Caco-2 (cell line): Measurements from ENCODE around the gene CERS6. TPM values are rescaled to one million over a fixed set of nuclear protein-coding genes. Genes with fewer than 3 reads are reported as not detected.

Experiments
- BruUV-seq: library from RNA; stranded (reverse); fragments of 400-500 nt; replicated peaks from 2 replicates; lab custom pipeline; 2021; lab: Mats Ljungman, UMichigan
- CTCF ChIA-PET: fragments of 300-600 bp; sonication (Branson Sonifier 250); formaldehyde crosslinking; loops from one replicate; lab custom pipeline; 2022; ENCODE audit warnings: antibody characterized with exemption; lab: Charles Lee
- POLR2A ChIA-PET: fragments of 300-600 bp; sonication (Branson Sonifier 250); formaldehyde crosslinking; loops from one replicate; lab custom pipeline; 2022; ENCODE audit warnings: antibody characterized with exemption; lab: Charles Lee
- DNase-seq, 2 experiments: peaks; one replicate each; pipeline versions ENCODE4 v3.0.0 to v3.0.0-alpha.2; 2020 to 2022
- H3K27me3 ChIP-seq: replicated peaks from 2 replicates; pipeline ENCODE4 v1.6.0; 2011; ENCODE audit warnings: low read length; ENCODE audit not compliant: control insufficient read depth, insufficient read depth
- H3K36me3 ChIP-seq: 2 replicates; pipeline ENCODE4 v1.5.1; 2011; ENCODE audit warnings: low read length; ENCODE audit not compliant: control insufficient read depth, insufficient read depth
- H3K4me1 ChIP-seq: fragments of 250-450 bp; sonication (Bioruptor Pico); 2 replicates; pipeline ENCODE4 v1.5.1; 2020; ENCODE audit warnings: mild to moderate bottlenecking
- H3K4me3 ChIP-seq: 2 replicates; pipeline ENCODE4 v1.5.1; 2011; ENCODE audit warnings: low read depth, mild to moderate bottlenecking, control low read depth, low read length
- H3K9me3 ChIP-seq: fragments of 250-450 bp; sonication (Bioruptor Pico); 2 replicates; pipeline ENCODE4 v1.5.1; 2020; ENCODE audit warnings: mild to moderate bottlenecking, moderate library complexity
- H3K27ac Mint-ChIP-seq: one replicate; pipeline ENCODE4 v1.8.0; 2022; ENCODE audit warnings: mixed read lengths; ENCODE audit not compliant: unreplicated experiment
- H3K27me3 Mint-ChIP-seq: one replicate; pipeline ENCODE4 v1.8.0; 2022; ENCODE audit warnings: mixed read lengths; ENCODE audit not compliant: insufficient read depth, unreplicated experiment
- H3K36me3 Mint-ChIP-seq: one replicate; pipeline ENCODE4 v1.8.0; 2022; ENCODE audit warnings: mild to moderate bottlenecking, mixed read lengths; ENCODE audit not compliant: insufficient read depth, unreplicated experiment
- H3K4me1 Mint-ChIP-seq: one replicate; pipeline ENCODE4 v1.8.0; 2022; ENCODE audit warnings: low read depth, mixed read lengths; ENCODE audit not compliant: unreplicated experiment
- H3K4me3 Mint-ChIP-seq: one replicate; pipeline ENCODE4 v1.8.0; 2022; ENCODE audit warnings: mild to moderate bottlenecking, moderate library complexity, mixed read lengths; ENCODE audit not compliant: unreplicated experiment
- H3K9me3 Mint-ChIP-seq: one replicate; pipeline ENCODE4 v1.8.0; 2022; ENCODE audit warnings: mixed read lengths; ENCODE audit not compliant: unreplicated experiment
- CTCF ChIP-seq, 2 experiments: fragments of 200-600 bp in 1 of 2; IDR thresholded peaks; 1 replicate in 1 of 2; 2 replicates in 1 of 2; pipeline versions ENCODE4 v1.5.1 to v1.8.0; 2011 to 2022; ENCODE audit warnings: antibody characterized with exemption in 1 of 2, control low read depth in 1 of 2, inconsistent platforms in 1 of 2, low read depth in 1 of 2, low read length in 1 of 2, mild to moderate bottlenecking in 1 of 2, moderate library complexity in 1 of 2; ENCODE audit not compliant: insufficient read depth in 1 of 2, severe bottlenecking in 1 of 2, unreplicated experiment in 1 of 2
- intact Hi-C: fragments of 100-400 bp; cut with micrococcal nuclease; formaldehyde crosslinking; loops from one replicate; pipeline ENCODE4 v1.10.0; 2022; ENCODE audit not compliant: unreplicated experiment
- total RNA-seq: library from RNA; stranded (reverse); gene quantifications from 2 replicates; pipeline ENCODE4 v1.2.3, GENCODE V29; 2022

CERS6 gene
- total RNA-seq, 1 experiment from 2014 or later = 32.7 TPM

GRCh38 chr2:168731616-168732015 lies 275.5 kb downstream of the CERS6 start:
- ChIA-PET POLR2A (no interaction called here), CTCF (no interaction called here)
- no TSS peak for BruUV-seq
- Mint-ChIP-seq H3K4me1 (peaks cover 10% of the 10 kb centered on the region), H3K36me3 (peaks cover 10% of the 10 kb centered on the region), H3K27me3 (no peaks in the 10 kb centered on the region), H3K27ac (no peak overlapping the region), H3K9me3 (no peaks in the 10 kb centered on the region), H3K4me3 (no peak overlapping the region)
- H3K4me3 ChIP-seq = no peak overlapping the region
- DNase-seq = no peak
- TF ChIP-seq CTCF (IDR thresholded peaks at IDR 0.05; ENCODE audit: insufficient read depth in 1 of 2, low read depth in 1 of 2, low read length in 1 of 2, severe bottlenecking in 1 of 2, unreplicated experiment in 1 of 2) = no peak
- peaks cover 6% of the 10 kb centered on the region; the same call in 1 of the 2 replicates for H3K4me1 ChIP-seq
- no peaks in the 10 kb centered on the region for H3K9me3 ChIP-seq
- intact Hi-C loops = no loop called here
- H3K27me3 ChIP-seq = no peaks in the 10 kb centered on the region
- no peaks in the 10 kb centered on the region; the same call in 1 of the 2 replicates for H3K36me3 ChIP-seq

- POLR2A ChIA-PET = no interaction called here
- Histone ChIP-seq H3K9me3 (no peaks in the 10 kb centered on the region), H3K4me1 (peaks cover 6% of the 10 kb centered on the region; the same call in 1 of the 2 replicates), H3K4me3 (no peak overlapping the region), H3K36me3 (no peaks in the 10 kb centered on the region; the same call in 1 of the 2 replicates), H3K27me3 (no peaks in the 10 kb centered on the region)
- Mint-ChIP-seq H3K27ac (no peak overlapping the region), H3K36me3 (peaks cover 10% of the 10 kb centered on the region), H3K4me1 (peaks cover 10% of the 10 kb centered on the region), H3K9me3 (no peaks in the 10 kb centered on the region), H3K4me3 (no peak overlapping the region), H3K27me3 (no peaks in the 10 kb centered on the region)
- no peak for TF ChIP-seq CTCF (IDR thresholded peaks at IDR 0.05; ENCODE audit: insufficient read depth in 1 of 2, low read depth in 1 of 2, low read length in 1 of 2, severe bottlenecking in 1 of 2, unreplicated experiment in 1 of 2)
- intact Hi-C loops = no loop called here
- CTCF ChIA-PET = no interaction called here
- no peak for DNase-seq
- no TSS peak for BruUV-seq
Observed at GRCh38 chr2:168732100-168732499, 276.0 kb downstream of the CERS6 start.

- no peak overlapping the region for H3K27ac Mint-ChIP-seq
- no peaks in the 10 kb centered on the region for H3K27me3 Mint-ChIP-seq
- Histone ChIP-seq H3K36me3 (no peaks in the 10 kb centered on the region; the same call in 1 of the 2 replicates), H3K4me3 (no peak overlapping the region), H3K4me1 (peaks cover 6% of the 10 kb centered on the region; the same call in 1 of the 2 replicates), H3K27me3 (no peaks in the 10 kb centered on the region), H3K9me3 (no peaks in the 10 kb centered on the region)
- intact Hi-C loops = no loop called here
- H3K4me3 Mint-ChIP-seq = no peak overlapping the region
- TF ChIP-seq CTCF (IDR thresholded peaks at IDR 0.05; ENCODE audit: insufficient read depth in 1 of 2, low read depth in 1 of 2, low read length in 1 of 2, severe bottlenecking in 1 of 2, unreplicated experiment in 1 of 2) = no peak
- DNase-seq = no peak
- CTCF ChIA-PET = no interaction called here
- no peaks in the 10 kb centered on the region for H3K9me3 Mint-ChIP-seq
- POLR2A ChIA-PET = no interaction called here
- peaks cover 10% of the 10 kb centered on the region for H3K4me1 Mint-ChIP-seq
- peaks cover 10% of the 10 kb centered on the region for H3K36me3 Mint-ChIP-seq
- no TSS peak for BruUV-seq
Observed at GRCh38 chr2:168732506-168732905, 276.4 kb downstream of the CERS6 start.
